Prostate gland (tissue), 2 donors: Measurements from ENCODE around the gene PTGER2. TPM values are rescaled to one million over a fixed set of nuclear protein-coding genes. Genes with fewer than 3 reads are reported as not detected.

ENCODE experiments used
- DNase-seq: peaks from one replicate; pipeline ENCODE4 v3.0.0-alpha.2; 2019; ENCODE audit warnings: low spot score
- H3K27ac ChIP-seq, 2 donors: fragments of 200-600 bp; sonication (generic); 2 replicates each; pipeline ENCODE4 v1.5.1; 2017 to 2019
- H3K27me3 ChIP-seq: fragments of 200-600 bp; sonication (generic); replicated peaks from 2 replicates; pipeline ENCODE4 v1.5.1; 2019; ENCODE audit not compliant: insufficient read depth
- H3K36me3 ChIP-seq, 2 donors: fragments of 200-600 bp; sonication (generic); 1 replicate in 1 of 2; 2 replicates in 1 of 2; pipeline versions ENCODE4 v1.5.1 to v1.8.1; 2017 to 2019
- H3K4me1 ChIP-seq: fragments of 200-600 bp; sonication (generic); replicated peaks from 2 replicates; pipeline ENCODE4 v1.5.1; 2019
- H3K4me3 ChIP-seq, 2 donors: fragments of 200-600 bp; sonication (generic); 2 replicates each; pipeline ENCODE4 v1.5.1; 2017 to 2019
- H3K9me3 ChIP-seq: fragments of 200-600 bp; sonication (generic); 2 replicates; pipeline ENCODE4 v1.5.1; 2017
- CTCF ChIP-seq, 4 experiments: fragments of 200-600 bp in 2 of 4; fragments of 450-650 bp in 2 of 4; sonication (generic) in 2 of 4; IDR thresholded peaks; 1 replicate in 3 of 4; 2 replicates in 1 of 4; pipeline ENCODE4 v1.5.1; 2016 to 2019; ENCODE audit warnings: antibody characterized with exemption in 4 of 4, mild to moderate bottlenecking in 2 of 4, moderate library complexity in 2 of 4
- POLR2A ChIP-seq: fragments of 450-650 bp; IDR thresholded peaks from one replicate; pipeline ENCODE4 v1.6.1; 2016; ENCODE audit warnings: antibody characterized with exemption, mild to moderate bottlenecking
- POLR2AphosphoS5 ChIP-seq: sonication (generic); formaldehyde crosslinking; IDR thresholded peaks from one replicate; pipeline ENCODE4 v1.6.1; 2017; ENCODE audit warnings: antibody characterized with exemption
- WGBS: methylation state at CpG from one replicate; pipeline ENCODE4 v1.1.5; 2018; 5-methylcytosine and 5-hydroxymethylcytosine counted together
- intact Hi-C: fragments of 100-400 bp; cut with DNase I; formaldehyde crosslinking; loops from one replicate; pipeline ENCODE4 v1.14.2; 2022
- total RNA-seq, 2 donors: library from RNA; depleted of rRNA; stranded (reverse); fragments of >200 nt; gene quantifications; one replicate each; pipeline ENCODE4 v1.1.0, GENCODE V29; 2016

Gene PTGER2
- 1 to 10 TPM; 5.4 to 8.9 TPM for total RNA-seq

DNA sequence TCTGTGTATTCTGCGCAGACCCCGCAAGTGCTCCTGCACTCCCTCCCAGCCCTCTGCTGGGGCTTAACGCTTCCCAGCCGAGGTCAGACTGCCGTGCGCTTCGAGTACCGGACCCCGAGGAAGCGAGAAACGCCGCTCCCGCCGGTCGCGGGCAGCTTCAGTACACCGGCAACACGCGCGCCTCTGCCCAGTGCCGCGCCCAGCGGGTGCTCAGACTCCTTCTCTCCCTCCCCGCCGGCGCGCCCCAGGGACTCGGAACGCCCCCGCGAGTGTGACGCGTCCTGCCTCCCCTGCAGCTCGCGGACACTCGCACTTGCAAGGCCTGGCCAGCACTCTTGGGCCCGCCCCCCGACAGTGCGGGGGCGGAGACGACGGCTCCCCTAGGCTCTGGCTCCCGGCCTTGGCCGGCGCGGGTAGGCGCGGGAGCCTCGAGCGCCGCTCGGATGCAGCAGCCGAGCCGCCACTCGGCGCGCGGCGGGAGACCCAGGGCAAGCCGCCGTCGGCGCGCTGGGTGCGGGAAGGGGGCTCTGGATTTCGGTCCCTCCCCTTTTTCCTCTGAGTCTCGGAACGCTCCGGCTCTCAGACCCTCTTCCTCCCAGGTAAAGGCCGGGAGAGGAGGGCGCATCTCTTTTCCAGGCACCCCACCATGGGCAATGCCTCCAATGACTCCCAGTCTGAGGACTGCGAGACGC is at the start of gene PTGER2:
PTGER2 (plus strand) TSS at position 410 of the 692 bp plus-strand sequence; CDS start at position 647, 237 bp downstream.
- Histone ChIP-seq H3K4me1 (no peaks in the 10 kb centered on the region), H3K4me3 (peak within 1 kb of the TSS; percentile 47 to 50), H3K27ac (peak within 1 kb of the TSS; percentile 70), H3K27me3 (no peaks in the 10 kb centered on the region), H3K36me3 (no peaks in the 10 kb centered on the region), H3K9me3 (no peaks in the 10 kb centered on the region)
- intact Hi-C loops: loop anchor here (2.0 to 10.0 kb wide), 4 partner anchors 37 to 641 kb away; partner anchors contain the start of genes FERMT2, GPR137C and TXNDC16
- peak; percentile 46 for TF ChIP-seq POLR2A
- TF ChIP-seq POLR2AphosphoS5: peak; percentile 68
- no peak for TF ChIP-seq CTCF (IDR thresholded peaks at IDR 0.05)
- peak; percentile 60 for DNase-seq
- 1% methylated on average over 31 of the region's 73 CpGs for WGBS

GRCh38 chr14:52265253-52265652 is 48.9 kb upstream of the PTGER2 start:
- intact Hi-C loops: no loop called here
- H3K27me3 ChIP-seq: no peaks in the 10 kb centered on the region
- no peak for TF ChIP-seq POLR2AphosphoS5
- no peak for TF ChIP-seq POLR2A
- TF ChIP-seq CTCF (IDR thresholded peaks at IDR 0.05): no peak
- H3K36me3 ChIP-seq: no peaks in the 10 kb centered on the region
- H3K4me1 ChIP-seq: no peaks in the 10 kb centered on the region
- no peak overlapping the region for H3K4me3 ChIP-seq
- WGBS: 67% methylated on average over 5 of the region's 5 CpGs
- H3K9me3 ChIP-seq: no peaks in the 10 kb centered on the region
- no peak for DNase-seq
- no peak overlapping the region for H3K27ac ChIP-seq

DNA sequence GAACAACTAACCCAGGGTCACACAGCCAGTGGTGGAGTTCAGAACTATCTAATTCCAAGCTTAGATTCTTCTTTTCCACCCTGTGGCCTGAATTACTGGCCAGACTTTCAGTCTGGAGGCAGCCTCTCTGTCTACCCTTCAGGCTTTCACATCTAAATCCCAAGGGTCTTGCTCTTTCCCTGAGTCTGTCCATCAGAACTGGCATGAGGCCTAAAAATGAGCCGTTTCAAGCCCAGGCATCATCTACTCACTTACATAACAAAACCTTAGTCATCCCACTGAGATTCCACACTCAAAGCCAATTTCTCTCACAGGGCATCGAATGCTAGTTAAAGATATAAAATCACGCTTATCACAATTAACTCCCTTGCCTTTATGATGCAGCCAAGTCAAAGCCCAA is 47.9 kb upstream of the PTGER2 start:
- WGBS: 57% methylated on average over 3 of the region's 3 CpGs
- intact Hi-C loops: no loop called here
- Histone ChIP-seq H3K27ac (no peak overlapping the region), H3K27me3 (no peaks in the 10 kb centered on the region), H3K4me1 (no peaks in the 10 kb centered on the region), H3K4me3 (no peak overlapping the region), H3K36me3 (no peaks in the 10 kb centered on the region), H3K9me3 (no peaks in the 10 kb centered on the region)
- TF ChIP-seq POLR2A (no peak), CTCF (IDR thresholded peaks at IDR 0.05) (no peak), POLR2AphosphoS5 (no peak)
- DNase-seq: no peak

DNA sequence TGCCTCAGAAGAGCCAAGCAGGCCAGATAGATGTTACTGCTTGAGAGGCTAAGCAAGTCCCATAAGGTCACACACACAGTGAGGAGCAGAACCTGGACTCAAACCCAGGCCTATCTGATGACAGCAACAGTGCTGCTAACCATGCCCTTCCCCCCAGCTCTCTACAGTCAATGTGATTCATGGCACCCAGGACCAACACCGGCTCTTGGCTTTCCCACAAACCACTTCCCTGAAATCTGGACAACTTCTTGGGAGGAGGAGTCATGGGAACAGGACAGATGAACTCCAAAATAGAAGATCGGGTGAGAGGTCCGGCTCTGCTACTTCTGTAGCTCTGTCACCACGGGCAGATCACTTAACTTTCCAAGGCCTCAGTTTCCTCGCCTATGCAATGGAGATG is 47.3 kb upstream of the PTGER2 start:
- H3K4me1 ChIP-seq: no peaks in the 10 kb centered on the region
- no peak overlapping the region for H3K4me3 ChIP-seq
- no peak overlapping the region for H3K27ac ChIP-seq
- H3K9me3 ChIP-seq: no peaks in the 10 kb centered on the region
- TF ChIP-seq POLR2AphosphoS5 (no peak), CTCF (IDR thresholded peaks at IDR 0.05) (no peak)
- 76% methylated on average over 5 of the region's 5 CpGs for whole genome bisulfite sequencing
- no peak for DNase-seq
- intact Hi-C loops: no loop called here
- no peaks in the 10 kb centered on the region for H3K27me3 ChIP-seq
- no peaks in the 10 kb centered on the region for H3K36me3 ChIP-seq
